ENCODE measurements around the gene HLA-DPA1.

DNA sequence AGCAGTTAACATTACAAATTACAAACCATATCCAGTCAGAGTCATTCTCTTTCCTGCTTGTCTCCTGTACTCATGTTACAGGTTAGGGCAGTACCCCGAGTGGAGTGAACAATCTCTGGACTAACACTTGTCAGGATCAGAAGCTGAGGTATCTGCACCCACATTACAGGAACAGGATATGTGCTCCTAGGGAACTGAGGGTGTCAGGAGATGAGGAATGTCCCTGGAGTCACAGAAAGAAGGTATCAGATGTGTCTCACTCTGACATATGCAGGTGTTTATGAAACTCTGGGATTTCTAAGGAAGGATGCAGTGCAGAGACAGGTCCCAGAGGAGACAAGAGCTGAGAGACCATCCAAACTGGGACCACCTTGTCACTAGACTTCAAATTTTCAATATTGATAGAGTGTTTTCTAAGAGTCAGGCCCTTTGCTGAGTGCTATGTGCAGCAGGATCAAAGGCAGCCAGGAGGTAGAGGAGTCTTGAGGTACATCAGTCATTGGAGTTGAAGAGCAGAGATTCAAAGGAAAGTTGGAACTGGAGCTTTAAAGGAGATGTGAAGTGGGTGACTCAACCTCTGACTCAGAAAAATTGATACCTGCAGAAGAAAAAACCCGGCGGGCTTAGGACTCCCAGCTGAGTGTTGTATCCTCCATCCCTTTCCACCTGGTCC lies 14.9 kb upstream of the HLA-DPA1 start:
- TF ChIP-seq EZH2 (IDR thresholded peaks at IDR 0.05; ENCODE audit: insufficient read depth, poor library complexity, severe bottlenecking) (no peak), EZH2phosphoT487 (IDR thresholded peaks at IDR 0.05; ENCODE audit: insufficient read depth, low read depth) (no peak)
